Measurements from ENCODE around the gene CFAP100. TPM values are rescaled to one million over a fixed set of nuclear protein-coding genes. Genes with fewer than 3 reads are reported as not detected.

The CFAP100 gene
- total and polyA plus RNA-seq, 2 of the 4 experiments (the other 2 are of a cell fraction) = not detected

DNA sequence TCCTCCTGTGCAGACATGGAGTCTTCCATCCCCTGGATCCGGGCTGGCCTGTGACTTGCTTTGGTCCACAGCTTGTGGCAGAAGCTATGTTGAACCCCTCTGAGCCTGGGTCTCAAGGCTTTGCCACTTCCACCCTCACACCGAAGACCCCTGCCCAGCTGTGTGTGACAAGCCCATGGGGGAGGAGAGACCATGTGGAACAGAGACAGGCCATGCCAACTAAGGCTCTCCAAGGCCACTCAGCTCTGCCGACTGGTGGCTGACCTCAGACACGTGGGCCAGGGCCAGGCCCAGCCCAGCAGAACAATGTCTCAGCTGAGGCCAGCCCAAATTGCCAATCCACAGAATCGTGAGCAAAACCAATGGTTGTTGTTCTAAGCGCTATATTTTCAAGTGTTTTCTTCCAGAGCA lies 16.4 kb upstream of the CFAP100 start:
- peaks cover 38% of the 10 kb centered on the region for H3K27me3 ChIP-seq (ENCODE audit: control insufficient read depth, insufficient read depth, low read length)
- dilution Hi-C loops (cut with HindIII; ENCODE audit: low sequenced_read_pairs, unreplicated experiment) = no loop called here
- H2AK9ac ChIP-seq (replicated peaks; ENCODE audit: low read depth, low read length, poor library complexity) = no peak overlapping the region
- H4K8ac ChIP-seq (ENCODE audit: low read depth in 2 of 2, low read length in 2 of 2) = no peak overlapping the region
- no peak overlapping the region for H3K4ac ChIP-seq (ENCODE audit: low read depth, low read length)
- H2AFZ ChIP-seq (replicated peaks; ENCODE audit: low read length, poor library complexity) = no peak overlapping the region
- H3K4me2 ChIP-seq (ENCODE audit: low read depth, low read length) = no peak overlapping the region
- POLR2A ChIA-PET (ENCODE audit: unreplicated experiment) = no interaction called here
- H4K5ac ChIP-seq (ENCODE audit: low read depth, low read length) = no peak overlapping the region
- BruUV-seq (replicated peaks) = no TSS peak
- H3K9me1 ChIP-seq (ENCODE audit: insufficient read depth, low read length) = no peaks in the 10 kb centered on the region
- no peak overlapping the region for H3K9ac ChIP-seq (ENCODE audit: low read depth, low read length)
- H3K27ac ChIP-seq (ENCODE audit: insufficient read depth, low read length) = no peak overlapping the region
- H3K36me3 ChIP-seq (ENCODE audit: control insufficient read depth, insufficient read depth, low read length) = no peaks in the 10 kb centered on the region
- no peak for TF ChIP-seq CHD1 (IDR thresholded peaks at IDR 0.05; ENCODE audit: low read depth, low read length)
- no peak overlapping the region for H3K14ac ChIP-seq (replicated peaks; ENCODE audit: low read depth, low read length)
- no peak overlapping the region for H2BK5ac ChIP-seq (ENCODE audit: low read depth, low read length, poor library complexity, severe bottlenecking)
- no peak overlapping the region for H3K56ac ChIP-seq (ENCODE audit: extremely low read depth, insufficient read depth, low read length)
- no peaks in the 10 kb centered on the region for H3K4me1 ChIP-seq (ENCODE audit: control insufficient read depth, insufficient read depth, low read length)
- H3K4me3 ChIP-seq (ENCODE audit: insufficient read depth, low read depth, low read length) = no peak overlapping the region
- in situ Hi-C loops (cut with MboI; ENCODE audit: low sequenced_read_pairs) = loop anchor here (10.0 to 25.0 kb wide), 3 partner anchors 124 to 416 kb away; partner anchors contain the start of gene ROPN1B
- 84% methylated on average over 3 of the region's 6 CpGs; no CpG with 5 or more reads in 1 of the 2 experiments for WGBS, 2 experiments (ENCODE audit: extremely low coverage in 2 of 2, insufficient read length in 1 of 2)
- no peak for ATAC-seq (ENCODE audit: low read depth)
- no peak overlapping the region for H3K23ac ChIP-seq (ENCODE audit: low read depth, low read length)
- intact Hi-C loops (cut with micrococcal nuclease) = no loop called here
- H4K20me1 ChIP-seq (ENCODE audit: insufficient read depth, low read length) = no peaks in the 10 kb centered on the region
- H4K91ac ChIP-seq (ENCODE audit: insufficient read depth, low read depth, low read length) = no peak overlapping the region
- peaks cover 8% of the 10 kb centered on the region for H3K9me3 ChIP-seq (ENCODE audit: control insufficient read depth, insufficient read depth, low read length)
- H2AK5ac ChIP-seq (ENCODE audit: low read depth, low read length) = no peak overlapping the region
- no peak overlapping the region for H2BK120ac ChIP-seq (ENCODE audit: low read depth, low read length)
- no peak overlapping the region for H2BK15ac ChIP-seq (ENCODE audit: low read depth, low read length)
- no peaks in the 10 kb centered on the region for H3K79me1 ChIP-seq (ENCODE audit: low read depth in 1 of 2, low read length in 2 of 2)
- no peak overlapping the region for H3K18ac ChIP-seq (ENCODE audit: low read depth, low read length)
- no peak overlapping the region for H2BK20ac ChIP-seq (ENCODE audit: low read depth, low read length)
- no peak for DNase-seq
- CTCF ChIA-PET = interaction anchor here (1.0 kb wide), 1 partner anchor 132 kb away, joined by 3 read pairs; no protein-coding TSS in a partner anchor
